Glutamatergic neuron (in vitro differentiated cells): Measurements from ENCODE around the gene HMG20A. TPM values are rescaled to one million over a fixed set of nuclear protein-coding genes. Genes with fewer than 3 reads are reported as not detected.

Source experiments
- DNase-seq: peaks from one replicate; pipeline ENCODE4 v3.0.0; 2022
- H3K27ac Mint-ChIP-seq: one replicate; pipeline ENCODE4 v1.8.0; 2020; ENCODE audit warnings: mild to moderate bottlenecking, mixed read lengths, inconsistent platforms; ENCODE audit not compliant: unreplicated experiment
- H3K27me3 Mint-ChIP-seq: one replicate; pipeline ENCODE4 v1.8.0; 2020; ENCODE audit warnings: mild to moderate bottlenecking, moderate library complexity, mixed read lengths, inconsistent platforms; ENCODE audit not compliant: unreplicated experiment
- H3K36me3 Mint-ChIP-seq: one replicate; pipeline ENCODE4 v1.8.0; 2020; ENCODE audit warnings: mild to moderate bottlenecking, mixed read lengths, inconsistent platforms; ENCODE audit not compliant: unreplicated experiment
- H3K4me1 Mint-ChIP-seq: one replicate; pipeline ENCODE4 v1.8.0; 2020; ENCODE audit warnings: mild to moderate bottlenecking, low read depth, mixed read lengths, inconsistent platforms; ENCODE audit not compliant: unreplicated experiment
- H3K4me3 Mint-ChIP-seq: one replicate; pipeline ENCODE4 v1.8.0; 2020; ENCODE audit warnings: mild to moderate bottlenecking, mixed read lengths, inconsistent platforms; ENCODE audit not compliant: unreplicated experiment
- H3K9me3 Mint-ChIP-seq: one replicate; pipeline ENCODE4 v1.8.0; 2020; ENCODE audit warnings: mild to moderate bottlenecking, moderate library complexity, mixed read lengths, inconsistent platforms; ENCODE audit not compliant: unreplicated experiment
- total RNA-seq: library from RNA; stranded (reverse); fragmentation: NEBNext Ultra II Directional; extraction: Animal tissue kit (Norgen Biotek cat#: 25700); gene quantifications from one replicate; pipeline ENCODE4 v1.2.1, GENCODE V29; 2021; ENCODE audit not compliant: unreplicated experiment
- TF ChIP-seq, protein P1 (sequence below): fragments of 200-600 bp; sonication (generic); IDR thresholded peaks from one replicate; pipeline ENCODE4 v1.5.0; 2021; ENCODE audit not compliant: partially characterized antibody, unreplicated experiment

HMG20A gene
- total RNA-seq, 1 donor from 2014 or later: 62.1 TPM

- H3K27ac Mint-ChIP-seq: no peak overlapping the region
- peaks cover 13% of the 10 kb centered on the region for H3K4me1 Mint-ChIP-seq
- H3K9me3 Mint-ChIP-seq: peaks cover 2% of the 10 kb centered on the region
- H3K4me3 Mint-ChIP-seq: no peak overlapping the region
- TF ChIP-seq, protein P1, sequence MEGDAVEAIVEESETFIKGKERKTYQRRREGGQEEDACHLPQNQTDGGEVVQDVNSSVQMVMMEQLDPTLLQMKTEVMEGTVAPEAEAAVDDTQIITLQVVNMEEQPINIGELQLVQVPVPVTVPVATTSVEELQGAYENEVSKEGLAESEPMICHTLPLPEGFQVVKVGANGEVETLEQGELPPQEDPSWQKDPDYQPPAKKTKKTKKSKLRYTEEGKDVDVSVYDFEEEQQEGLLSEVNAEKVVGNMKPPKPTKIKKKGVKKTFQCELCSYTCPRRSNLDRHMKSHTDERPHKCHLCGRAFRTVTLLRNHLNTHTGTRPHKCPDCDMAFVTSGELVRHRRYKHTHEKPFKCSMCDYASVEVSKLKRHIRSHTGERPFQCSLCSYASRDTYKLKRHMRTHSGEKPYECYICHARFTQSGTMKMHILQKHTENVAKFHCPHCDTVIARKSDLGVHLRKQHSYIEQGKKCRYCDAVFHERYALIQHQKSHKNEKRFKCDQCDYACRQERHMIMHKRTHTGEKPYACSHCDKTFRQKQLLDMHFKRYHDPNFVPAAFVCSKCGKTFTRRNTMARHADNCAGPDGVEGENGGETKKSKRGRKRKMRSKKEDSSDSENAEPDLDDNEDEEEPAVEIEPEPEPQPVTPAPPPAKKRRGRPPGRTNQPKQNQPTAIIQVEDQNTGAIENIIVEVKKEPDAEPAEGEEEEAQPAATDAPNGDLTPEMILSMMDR: no peak
- no peaks in the 10 kb centered on the region for H3K36me3 Mint-ChIP-seq
- DNase-seq: no peak
- peaks cover 13% of the 10 kb centered on the region for H3K27me3 Mint-ChIP-seq
Measured at GRCh38 chr15:77505556-77505955, 84.9 kb downstream of the HMG20A start.

- peaks cover 11% of the 10 kb centered on the region for H3K4me1 Mint-ChIP-seq
- H3K4me3 Mint-ChIP-seq: no peak overlapping the region
- no peaks in the 10 kb centered on the region for H3K36me3 Mint-ChIP-seq
- DNase-seq: no peak
- no peak overlapping the region for H3K27ac Mint-ChIP-seq
- TF ChIP-seq, protein P1: no peak
- peaks cover 8% of the 10 kb centered on the region for H3K27me3 Mint-ChIP-seq
- H3K9me3 Mint-ChIP-seq: peaks cover 2% of the 10 kb centered on the region
Measured at GRCh38 chr15:77506311-77507142, 85.8 kb downstream of the HMG20A start.

DNA sequence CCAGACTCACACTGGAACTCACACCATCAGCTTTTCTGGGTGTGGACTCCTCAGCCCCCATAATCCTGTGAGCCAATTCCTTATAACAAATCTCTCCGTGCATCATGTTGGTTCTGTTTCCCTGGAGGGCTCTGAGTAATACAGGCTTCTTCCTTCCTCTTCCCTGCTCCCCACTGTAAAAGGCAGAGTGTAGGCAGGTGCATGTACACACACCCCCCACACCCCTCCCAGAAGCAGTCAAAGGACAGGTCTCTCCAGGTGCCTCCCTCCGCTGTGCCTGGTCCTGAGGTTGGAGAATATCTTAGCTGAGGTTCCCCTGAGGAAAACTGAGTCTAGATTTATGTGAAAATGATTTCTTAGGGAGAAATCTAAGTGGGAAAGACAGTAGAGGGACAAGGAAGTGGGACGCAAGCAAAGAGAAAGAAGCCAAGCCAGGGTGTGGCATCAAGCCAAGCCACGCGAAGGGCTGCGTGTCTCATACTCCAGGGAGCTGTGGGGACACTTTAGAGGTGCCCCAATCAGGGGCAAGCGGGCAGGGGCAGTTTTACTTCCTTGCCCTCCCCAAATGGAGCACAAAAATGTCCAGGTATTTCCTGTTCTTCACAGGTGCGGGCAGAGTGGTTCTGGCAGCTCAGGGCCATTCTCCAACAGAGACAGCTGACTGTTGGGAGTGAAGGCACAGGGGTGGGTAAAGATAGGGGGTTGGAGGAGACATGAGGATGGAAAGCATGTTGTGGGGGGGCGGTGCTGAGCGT is 86.6 kb downstream of the HMG20A start:
- Mint-ChIP-seq H3K27ac (no peak overlapping the region), H3K9me3 (peaks cover 2% of the 10 kb centered on the region), H3K4me3 (no peak overlapping the region), H3K4me1 (peaks cover 10% of the 10 kb centered on the region), H3K36me3 (no peaks in the 10 kb centered on the region), H3K27me3 (peaks cover 8% of the 10 kb centered on the region)
- TF ChIP-seq, protein P1: no peak
- no peak for DNase-seq

GRCh38 chr15:77507911-77508310 is 87.2 kb downstream of the HMG20A start:
- H3K4me1 Mint-ChIP-seq: peaks cover 10% of the 10 kb centered on the region
- DNase-seq: no peak

More at GRCh38 chr15:77507911-77508310, 87.2 kb downstream of the HMG20A start:
- H3K27me3 Mint-ChIP-seq: peaks cover 6% of the 10 kb centered on the region
- no peak overlapping the region for H3K27ac Mint-ChIP-seq
- H3K9me3 Mint-ChIP-seq: peaks cover 2% of the 10 kb centered on the region
- H3K4me3 Mint-ChIP-seq: no peak overlapping the region
- TF ChIP-seq, protein P1: no peak
- H3K36me3 Mint-ChIP-seq: no peaks in the 10 kb centered on the region
